PC-3 (cell line): ENCODE results near the gene NPR1. TPM values are rescaled to one million over a fixed set of nuclear protein-coding genes. Genes with fewer than 3 reads are reported as not detected.

Experiments used
- ATAC-seq: fragments of 200-7000 bp; cut with Tn5 transposase; 2 replicates; pipeline ENCODE4 v1.9.1; 2020; ENCODE audit warnings: mild to moderate bottlenecking, moderate library complexity
- BruUV-seq: library from RNA; stranded (reverse); fragments of 400-500 nt; replicated peaks from 2 replicates; lab custom pipeline; 2021; lab: Mats Ljungman, UMichigan
- CTCF ChIA-PET: fragments of 300-600 bp; sonication (Branson Sonifier 250); formaldehyde crosslinking; loops from one replicate; lab custom pipeline; 2022; ENCODE audit warnings: antibody characterized with exemption; lab: Charles Lee
- POLR2A ChIA-PET: fragments of 300-600 bp; sonication (Branson Sonifier 250); formaldehyde crosslinking; loops from one replicate; lab custom pipeline; 2022; ENCODE audit warnings: antibody characterized with exemption; ENCODE audit not compliant: unreplicated experiment; lab: Charles Lee
- DNase-seq: peaks from one replicate; pipeline ENCODE4 v3.0.0-alpha.2; 2015
- H2AFZ ChIP-seq: fragments of 300-600 bp; sonication (generic); 2 replicates; pipeline ENCODE4 v1.6.0; 2016; ENCODE audit warnings: antibody characterized with exemption, low read length
- H3F3A ChIP-seq: fragments of 300-600 bp; sonication (generic); one replicate; pipeline ENCODE4 v1.6.0; 2017; ENCODE audit warnings: antibody characterized with exemption, low read length, control low read depth, mild to moderate bottlenecking; ENCODE audit not compliant: unreplicated experiment
- H3K27ac ChIP-seq: fragments of 300-600 bp; sonication (generic); 2 replicates; pipeline ENCODE4 v1.5.1; 2016; ENCODE audit warnings: mild to moderate bottlenecking, low read length
- H3K27me3 ChIP-seq: fragments of 300-600 bp; sonication (generic); 2 replicates; pipeline ENCODE4 v1.6.1; 2016; ENCODE audit warnings: low read length, mixed read lengths
- H3K36me3 ChIP-seq: fragments of 300-600 bp; sonication (generic); 2 replicates; pipeline ENCODE4 v1.6.1; 2016; ENCODE audit warnings: low read depth, mixed run types, low read length, mixed read lengths
- H3K4me1 ChIP-seq: fragments of 300-600 bp; sonication (generic); 2 replicates; pipeline ENCODE4 v1.5.1; 2016; ENCODE audit warnings: low read length; ENCODE audit not compliant: insufficient read depth
- H3K4me2 ChIP-seq: fragments of 300-600 bp; sonication (generic); 2 replicates; pipeline ENCODE4 v1.6.0; 2016; ENCODE audit warnings: low read length
- H3K4me3 ChIP-seq: fragments of 300-600 bp; sonication (generic); 2 replicates; pipeline ENCODE4 v1.5.1; 2016; ENCODE audit warnings: mild to moderate bottlenecking, low read length, mixed read lengths
- H3K79me2 ChIP-seq: fragments of 300-600 bp; sonication (generic); 2 replicates; pipeline ENCODE4 v1.6.1; 2017; ENCODE audit warnings: low read length, mixed read lengths
- H3K9ac ChIP-seq: fragments of 300-600 bp; sonication (generic); 2 replicates; pipeline ENCODE4 v1.6.0; 2016; ENCODE audit warnings: mild to moderate bottlenecking, low read length
- H3K9me2 ChIP-seq: fragments of 300-600 bp; sonication (generic); replicated peaks from 2 replicates; pipeline ENCODE4 v1.6.1; 2016; ENCODE audit warnings: mixed run types, low read length, mixed read lengths
- H3K9me3 ChIP-seq: fragments of 300-600 bp; sonication (generic); 2 replicates; pipeline ENCODE4 v1.6.1; 2016; ENCODE audit warnings: low read length, mixed read lengths
- H4K20me1 ChIP-seq: fragments of 300-600 bp; sonication (generic); 2 replicates; pipeline ENCODE4 v1.6.1; 2016; ENCODE audit warnings: low read length, mixed read lengths
- CTCF ChIP-seq: fragments of 300-600 bp; sonication (generic); conservative IDR thresholded peaks from 2 replicates; pipeline ENCODE4 v1.5.1; 2017; ENCODE audit warnings: antibody characterized with exemption, low read depth, mild to moderate bottlenecking, low read length
- EZH2 ChIP-seq: fragments of 300-600 bp; sonication (generic); IDR thresholded peaks from one replicate; pipeline ENCODE4 v1.6.1; 2017; ENCODE audit warnings: antibody characterized with exemption, mild to moderate bottlenecking, low read length; ENCODE audit not compliant: unreplicated experiment
- EZH2phosphoT487 ChIP-seq: fragments of 300-600 bp; sonication (generic); IDR thresholded peaks from 2 replicates; pipeline ENCODE4 v1.6.1; 2018; ENCODE audit warnings: mild to moderate bottlenecking, antibody characterized with exemption, low read length, borderline replicate concordance
- intact Hi-C: fragments of 100-400 bp; cut with micrococcal nuclease; formaldehyde crosslinking; loops from 2 replicates; pipeline ENCODE4 v1.9.0; 2023
- total RNA-seq: library from RNA; depleted of rRNA; stranded (reverse); fragments of >200 nt; gene quantifications from 2 replicates; pipeline ENCODE4 v1.2.3, GENCODE V29; 2014

Gene NPR1
- total RNA-seq, 1 experiment from 2014 or later, result 0.84 TPM

DNA sequence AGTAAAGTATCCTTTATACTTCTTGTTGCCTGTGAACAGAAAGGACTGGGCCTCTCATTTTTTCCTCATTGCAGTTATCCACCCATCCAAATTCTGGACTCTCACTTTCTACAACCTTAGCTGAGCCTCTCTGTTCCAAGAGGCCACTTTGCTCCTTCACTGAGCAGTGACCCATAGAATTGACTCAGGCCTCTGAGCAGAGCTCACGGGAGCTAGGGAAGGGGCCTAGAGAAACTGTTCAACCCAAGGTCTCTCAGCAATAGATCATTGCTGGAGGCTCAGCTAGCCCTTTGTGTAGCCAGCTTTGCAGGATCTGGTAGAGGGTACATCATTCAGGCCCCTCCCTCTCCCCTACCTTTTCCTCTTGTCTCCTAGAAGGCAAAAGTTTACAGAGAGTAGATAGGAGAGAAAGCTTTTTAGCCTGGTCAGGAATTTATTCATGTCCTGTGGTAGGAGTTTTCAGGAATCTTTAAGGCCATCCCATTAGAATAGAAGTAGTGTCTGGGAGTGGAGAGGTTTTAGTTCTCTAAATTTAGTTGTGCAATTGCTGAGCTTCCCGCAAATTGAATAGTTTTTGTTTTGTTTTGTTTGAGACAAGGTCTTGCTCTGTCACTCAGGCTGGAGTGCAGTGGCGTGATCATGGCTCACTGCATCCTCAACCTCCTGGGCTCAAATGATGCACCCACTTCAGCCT lies 56.1 kb downstream of the NPR1 start:
- ChIA-PET CTCF (interaction anchor here (1.5 kb wide), 1 partner anchor 63 kb away, joined by 3 read pairs; no protein-coding TSS in a partner anchor), POLR2A (interaction anchor here (1.1 kb wide), 1 partner anchor 9 kb away, joined by 4 read pairs; no protein-coding TSS in a partner anchor)
- peaks cover 56% of the 10 kb centered on the region for H3K79me2 ChIP-seq
- no peak for DNase-seq
- H3K4me1 ChIP-seq, result peaks cover 40% of the 10 kb centered on the region
- no peaks in the 10 kb centered on the region for H3K9me3 ChIP-seq
- H3K9ac ChIP-seq, result no peak overlapping the region
- no peaks in the 10 kb centered on the region for H3K27me3 ChIP-seq
- H4K20me1 ChIP-seq, result no peaks in the 10 kb centered on the region
- ATAC-seq, result no peak
- intact Hi-C loops, result loop anchor here (2.0 kb wide), 1 partner anchor 56 kb away; the partner anchor contains the start of gene NPR1
- H3F3A ChIP-seq, result no peaks in the 10 kb centered on the region
- no peaks in the 10 kb centered on the region for H3K9me2 ChIP-seq
- H3K4me3 ChIP-seq, result no peak overlapping the region
- H3K27ac ChIP-seq, result peak overlapping the region; percentile 91
- BruUV-seq, result no TSS peak
- TF ChIP-seq EZH2, result no peak
- no peak for TF ChIP-seq CTCF
- TF ChIP-seq EZH2phosphoT487, result no peak
- no peaks in the 10 kb centered on the region; the same call in 1 of the 2 replicates for H3K36me3 ChIP-seq
- no peak overlapping the region for H3K4me2 ChIP-seq
- no peak overlapping the region for H2AFZ ChIP-seq

DNA sequence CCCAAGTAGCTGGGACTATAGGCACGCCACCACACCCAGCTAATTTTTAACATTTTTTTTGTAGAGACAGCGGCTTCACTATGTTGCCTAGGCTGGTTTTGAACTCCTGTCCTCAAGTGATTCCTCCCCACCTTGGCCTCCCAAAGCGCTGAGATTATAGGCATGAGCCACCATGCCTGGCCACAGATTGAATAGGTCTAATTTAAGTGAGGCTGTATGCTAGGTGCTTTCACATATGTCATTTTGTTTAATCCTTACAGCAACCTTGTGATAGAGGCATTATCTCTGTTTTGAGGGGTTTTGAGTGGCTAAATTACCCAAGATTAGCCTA lies 56.6 kb downstream of the NPR1 start:
- Histone ChIP-seq H3K9me3 (no peaks in the 10 kb centered on the region), H3K9me2 (no peaks in the 10 kb centered on the region), H3K4me1 (peaks cover 35% of the 10 kb centered on the region), H2AFZ (no peak overlapping the region), H3K4me2 (no peak overlapping the region), H3K79me2 (peaks cover 51% of the 10 kb centered on the region), H3K4me3 (no peak overlapping the region), H3K36me3 (no peaks in the 10 kb centered on the region; the same call in 1 of the 2 replicates), H3K9ac (no peak overlapping the region), H3F3A (no peaks in the 10 kb centered on the region), H4K20me1 (no peaks in the 10 kb centered on the region), H3K27ac (no peak overlapping the region), H3K27me3 (no peaks in the 10 kb centered on the region)
- ATAC-seq, result no peak
- ChIA-PET POLR2A (interaction anchor here (0.6 kb wide), 1 partner anchor 11 kb away, joined by 3 read pairs; no protein-coding TSS in a partner anchor), CTCF (interaction anchor here (1.5 kb wide), 1 partner anchor 62 kb away, joined by 3 read pairs; no protein-coding TSS in a partner anchor)
- BruUV-seq, result no TSS peak
- no peak for DNase-seq
- intact Hi-C loops, result loop anchor here (2.0 kb wide), 1 partner anchor 56 kb away; the partner anchor contains the start of gene NPR1
- TF ChIP-seq EZH2phosphoT487 (no peak), EZH2 (no peak), CTCF (no peak)

DNA sequence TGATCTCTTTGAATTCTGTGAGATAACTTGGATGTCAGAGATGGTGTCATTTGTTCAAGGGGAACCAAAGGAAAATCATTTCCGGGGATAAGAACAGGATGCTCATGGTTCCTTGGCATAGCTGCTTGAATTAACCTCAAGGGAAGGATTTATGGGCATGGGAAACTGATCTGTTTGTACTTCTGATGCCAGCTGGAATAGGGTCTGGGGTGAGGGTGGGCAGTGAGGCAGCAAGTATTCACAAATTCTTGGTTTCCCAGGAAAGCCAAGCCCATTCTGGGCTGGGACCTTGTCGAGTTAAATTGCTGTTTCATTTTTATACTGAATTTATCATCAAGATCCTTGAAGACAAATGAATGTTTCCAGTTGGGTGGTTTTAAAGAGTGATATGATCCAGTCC lies 63.5 kb downstream of the NPR1 start:
- CTCF ChIA-PET, result no interaction called here
- H3K4me1 ChIP-seq, result no peaks in the 10 kb centered on the region
- H3K4me3 ChIP-seq, result no peak overlapping the region
- DNase-seq (no peak), ATAC-seq (no peak)
- no peaks in the 10 kb centered on the region for H3K9me2 ChIP-seq
- H4K20me1 ChIP-seq, result no peaks in the 10 kb centered on the region
- H3K79me2 ChIP-seq, result peaks cover 3% of the 10 kb centered on the region; the same call in 1 of the 2 replicates
- H3K27me3 ChIP-seq, result no peaks in the 10 kb centered on the region
- no peak overlapping the region for H3K27ac ChIP-seq
- no peak overlapping the region for H2AFZ ChIP-seq
- no TSS peak for BruUV-seq
- intact Hi-C loops, result loop anchor here (10.0 kb wide), 1 partner anchor 387 kb away; the partner anchor contains the start of gene S100A9
- H3K36me3 ChIP-seq, result peaks cover 37% of the 10 kb centered on the region
- TF ChIP-seq CTCF (no peak), EZH2 (no peak), EZH2phosphoT487 (no peak)
- POLR2A ChIA-PET, result no interaction called here
- no peaks in the 10 kb centered on the region for H3K9me3 ChIP-seq
- H3K9ac ChIP-seq, result no peak overlapping the region
- H3K4me2 ChIP-seq, result no peak overlapping the region
- no peaks in the 10 kb centered on the region for H3F3A ChIP-seq
